ENCODE data around the gene TRIP4. TPM values are rescaled to one million over a fixed set of nuclear protein-coding genes. Genes with fewer than 3 reads are reported as not detected.
"Not testable (repeated sequence)": the region's sequence is repeated elsewhere in the genome, so short reads cannot be mapped to it uniquely, and the experiment has no call there.

Gene TRIP4
- total RNA-seq, 1 experiment from 2014 or later, result 11.4 TPM

GRCh38 chr15:64490598-64491259 lies 103.1 kb downstream of the TRIP4 start:
- DNase-seq (ENCODE audit: low read depth), result no peak

GRCh38 chr15:64493641-64494040 lies 106.0 kb downstream of the TRIP4 start:
- no peak for DNase-seq (ENCODE audit: low read depth)

DNA sequence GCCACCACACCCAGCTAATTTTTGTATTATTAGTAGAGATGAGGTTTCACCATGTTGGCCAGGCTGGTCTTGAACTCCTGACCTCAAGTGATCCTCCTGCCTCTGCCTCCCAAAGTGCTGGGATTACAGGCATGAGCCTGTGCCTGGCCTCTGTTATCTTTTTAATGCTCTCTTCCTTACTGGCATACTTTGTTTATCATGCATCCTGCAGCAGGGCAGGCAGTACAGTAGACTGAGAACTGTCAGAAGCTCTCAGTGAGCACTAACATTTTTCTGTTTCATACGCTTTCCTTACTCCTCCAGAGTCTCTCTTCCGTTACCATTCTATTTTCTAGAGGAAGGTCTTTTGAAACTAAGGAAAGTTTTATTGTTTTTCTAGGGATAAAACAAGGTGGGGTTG lies 108.3 kb downstream of the TRIP4 start:
- DNase-seq (ENCODE audit: low read depth), result not testable (repeated sequence)

- DNase-seq (ENCODE audit: low read depth), result no peak
Measured at GRCh38 chr15:64500695-64501395, 113.2 kb downstream of the TRIP4 start.

GRCh38 chr15:64501396-64501715 lies 113.7 kb downstream of the TRIP4 start:
- no peak for DNase-seq (ENCODE audit: low read depth)

DNA sequence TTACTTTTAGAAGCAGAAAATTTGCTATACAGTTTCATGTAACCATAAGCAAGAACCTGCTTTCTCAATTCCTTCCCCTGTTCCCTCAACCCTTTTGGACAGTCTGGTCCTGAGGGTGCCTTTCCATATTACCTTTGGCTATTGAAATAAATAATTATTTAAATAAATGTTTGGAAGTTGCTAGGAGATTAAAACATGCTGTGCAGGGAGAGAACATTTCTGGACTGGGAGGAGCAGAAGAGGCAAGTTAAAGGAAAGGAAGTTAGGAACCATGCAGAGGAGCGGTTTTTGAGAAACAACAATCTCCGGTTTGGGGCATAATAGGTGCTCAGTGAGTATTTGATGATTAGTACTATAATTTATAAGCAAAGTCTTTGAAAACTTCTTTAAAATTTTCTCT lies 114.5 kb downstream of the TRIP4 start:
- no peak for DNase-seq (ENCODE audit: low read depth)

GRCh38 chr15:64502551-64502950 lies 114.9 kb downstream of the TRIP4 start:
- DNase-seq (ENCODE audit: low read depth), result peak; percentile 10

GRCh38 chr15:64503197-64503596 lies 115.6 kb downstream of the TRIP4 start:
- DNase-seq (ENCODE audit: low read depth), result no peak

- DNase-seq (ENCODE audit: low read depth), result no peak
Measured at GRCh38 chr15:64503640-64504039, 116.0 kb downstream of the TRIP4 start.

Other genes with a start within 250 kb of the TRIP4 start
- gene SNX22, start 236.1 kb upstream of the TRIP4 start, total RNA-seq (2014; rRNA removed; shearing (Covaris generic)), result 0.12 and 0.29 TPM in 2 replicates
- 1,133 and 1,525 TPM in 2 replicates for gene PPIB, start 224.8 kb upstream of the TRIP4 start, total RNA-seq (2014; rRNA removed; shearing (Covaris generic))
- gene CSNK1G1, start 31.7 kb upstream of the TRIP4 start, total RNA-seq (2014; rRNA removed; shearing (Covaris generic)), result 15.4 and 23.7 TPM in 2 replicates
- 185 and 229 TPM in 2 replicates for gene PCLAF, start 6.4 kb upstream of the TRIP4 start, total RNA-seq (2014; rRNA removed; shearing (Covaris generic))
- 10.6 and 12.1 TPM in 2 replicates for gene ZNF609, start 72.7 kb downstream of the TRIP4 start, total RNA-seq (2014; rRNA removed; shearing (Covaris generic))